ENCODE results near the gene UGT1A4. TPM values are rescaled to one million over a fixed set of nuclear protein-coding genes. Genes with fewer than 3 reads are reported as not detected.
A peak's percentile ranks its signal among the peaks of the same experiment; 100 is the strongest.

The UGT1A4 gene
- total RNA-seq, 3 donors from 2014 or later (not counting 1 experiment from before 2014, with no cell fraction given), result not detected

- DNase-seq (no peak), ATAC-seq (no peak)
- Mint-ChIP-seq H3K36me3 (no peaks in the 10 kb centered on the region), H3K27ac (no peak overlapping the region), H3K9me3 (no peaks in the 10 kb centered on the region), H3K27me3 (ENCODE audit: low read depth in 2 of 2) (peaks cover 0 to 3% of the 10 kb centered on the region in 2 donors), H3K4me1 (no peaks in the 10 kb centered on the region), H3K4me3 (no peak overlapping the region)
- H3K4me3 ChIP-seq (ENCODE audit: low read length), result no peak overlapping the region
- H3K27ac ChIP-seq (ENCODE audit: low read length), result no peak overlapping the region
- intact Hi-C loops (cut with micrococcal nuclease), result no loop called here
- WGBS (ENCODE audit: insufficient coverage), result 91% methylated on average over 13 of the region's 13 CpGs
- no peaks in the 10 kb centered on the region for H3K9me3 ChIP-seq (ENCODE audit: control insufficient read depth, insufficient read depth, low read length)
- TF ChIP-seq CTCF (IDR thresholded peaks at IDR 0.05), result no peak
- no peaks in the 10 kb centered on the region for H3K27me3 ChIP-seq (ENCODE audit: control insufficient read depth, insufficient read depth, low read length)
- H3K4me1 ChIP-seq (ENCODE audit: control insufficient read depth, insufficient read depth, low read length), result no peaks in the 10 kb centered on the region
- no peaks in the 10 kb centered on the region for H3K36me3 ChIP-seq (ENCODE audit: control insufficient read depth, insufficient read depth, low read length)
Measured at GRCh38 chr2:233795735-233796171, 77.2 kb downstream of the UGT1A4 start.

- no peak overlapping the region for H3K4me3 ChIP-seq (ENCODE audit: low read length)
- Mint-ChIP-seq H3K27me3 (ENCODE audit: low read depth in 2 of 2) (peaks cover 0 to 3% of the 10 kb centered on the region in 2 donors), H3K4me3 (no peak overlapping the region), H3K27ac (no peak overlapping the region), H3K4me1 (no peaks in the 10 kb centered on the region), H3K9me3 (no peaks in the 10 kb centered on the region), H3K36me3 (no peaks in the 10 kb centered on the region)
- no peaks in the 10 kb centered on the region for H3K9me3 ChIP-seq (ENCODE audit: control insufficient read depth, insufficient read depth, low read length)
- no peak for TF ChIP-seq CTCF (IDR thresholded peaks at IDR 0.05)
- no peaks in the 10 kb centered on the region for H3K36me3 ChIP-seq (ENCODE audit: control insufficient read depth, insufficient read depth, low read length)
- no peaks in the 10 kb centered on the region for H3K4me1 ChIP-seq (ENCODE audit: control insufficient read depth, insufficient read depth, low read length)
- ATAC-seq (no peak), DNase-seq (no peak)
- 95% methylated on average over 8 of the region's 9 CpGs for WGBS (ENCODE audit: insufficient coverage)
- no peaks in the 10 kb centered on the region for H3K27me3 ChIP-seq (ENCODE audit: control insufficient read depth, insufficient read depth, low read length)
- H3K27ac ChIP-seq (ENCODE audit: low read length), result no peak overlapping the region
- intact Hi-C loops (cut with micrococcal nuclease), result no loop called here
Measured at GRCh38 chr2:233796254-233796653, 77.7 kb downstream of the UGT1A4 start.

GRCh38 chr2:233798335-233799086, 80.0 kb downstream of the UGT1A4 start:
- H3K9me3 ChIP-seq (ENCODE audit: control insufficient read depth, insufficient read depth, low read length), result no peaks in the 10 kb centered on the region
- peak in 1 of 2 donors; percentile 4 for DNase-seq
- no peaks in the 10 kb centered on the region for H3K36me3 ChIP-seq (ENCODE audit: control insufficient read depth, insufficient read depth, low read length)
- H3K4me1 ChIP-seq (ENCODE audit: control insufficient read depth, insufficient read depth, low read length), result no peaks in the 10 kb centered on the region
- WGBS (ENCODE audit: insufficient coverage), result 85% methylated on average over 14 of the region's 14 CpGs
- H3K4me3 ChIP-seq (ENCODE audit: low read length), result no peak overlapping the region
- H3K27me3 ChIP-seq (ENCODE audit: control insufficient read depth, insufficient read depth, low read length), result no peaks in the 10 kb centered on the region
- no peak overlapping the region for H3K27ac ChIP-seq (ENCODE audit: low read length)
- Mint-ChIP-seq H3K4me1 (no peaks in the 10 kb centered on the region), H3K36me3 (no peaks in the 10 kb centered on the region), H3K9me3 (no peaks in the 10 kb centered on the region), H3K4me3 (no peak overlapping the region), H3K27me3 (ENCODE audit: low read depth in 2 of 2) (peaks cover 3 to 6% of the 10 kb centered on the region in 2 donors), H3K27ac (no peak overlapping the region)
- ATAC-seq, result no peak
- intact Hi-C loops (cut with micrococcal nuclease), result no loop called here
- no peak for TF ChIP-seq CTCF (IDR thresholded peaks at IDR 0.05)

Data from natural killer cell (primary cell).